HG03060 (cell line): ENCODE results near the gene POLD4.

Experiments used
- ATAC-seq: cut with Tn5 transposase; IDR thresholded peaks from one replicate; pipeline ENCODE4 v1.9.1; 2021; ENCODE audit warnings: low read depth, moderate number of reproducible peaks; ENCODE audit not compliant: unreplicated experiment

POLD4 gene

GRCh38 chr11:67372321-67372992, 19.1 kb upstream of the POLD4 start:
- ATAC-seq = no peak

- ATAC-seq = no peak
Measured at GRCh38 chr11:67371911-67372320, 18.6 kb upstream of the POLD4 start.

DNA sequence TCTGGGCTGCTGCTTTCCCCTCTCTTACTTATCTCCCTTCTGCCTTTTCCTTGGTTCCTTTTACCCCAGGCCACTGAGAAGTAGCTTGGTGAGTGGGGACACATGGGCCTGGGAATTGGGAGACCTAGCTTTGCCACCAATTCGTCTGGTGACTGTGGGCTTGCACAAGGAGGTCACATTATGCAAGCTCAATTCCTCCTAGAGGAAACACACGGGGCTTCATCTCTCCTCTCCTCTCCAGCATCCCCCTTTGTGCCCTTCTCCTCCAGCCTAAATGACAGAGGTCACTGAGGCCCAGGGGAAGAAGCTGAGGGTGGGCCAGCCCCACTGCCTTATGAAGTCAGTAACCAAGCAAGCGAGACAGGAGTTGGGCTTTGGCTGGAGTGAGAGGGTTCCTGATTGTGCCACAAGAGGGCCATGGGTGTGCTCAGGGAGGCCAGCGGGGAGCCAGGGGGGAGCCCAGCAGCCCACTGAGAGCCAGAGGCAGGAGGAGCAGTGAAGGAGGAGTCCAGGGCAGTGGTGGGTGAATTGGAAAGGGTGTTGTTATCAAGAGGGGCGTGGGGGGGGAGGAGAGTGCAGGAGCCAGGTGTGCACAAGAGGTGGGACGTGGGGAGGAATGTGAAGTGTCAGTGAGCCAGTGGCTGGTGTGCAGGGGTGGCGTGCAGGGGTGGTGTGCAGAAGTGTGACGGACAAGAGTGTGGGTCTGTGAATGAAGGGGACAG, 18.0 kb upstream of the POLD4 start:
- no peak for ATAC-seq

GRCh38 chr11:67370351-67371076, 17.2 kb upstream of the POLD4 start:
- ATAC-seq = no peak

- ATAC-seq = no peak
Measured at GRCh38 chr11:67369801-67370284, 16.5 kb upstream of the POLD4 start.

- ATAC-seq = no peak
Measured at GRCh38 chr11:67369275-67369674, 15.9 kb upstream of the POLD4 start.

DNA sequence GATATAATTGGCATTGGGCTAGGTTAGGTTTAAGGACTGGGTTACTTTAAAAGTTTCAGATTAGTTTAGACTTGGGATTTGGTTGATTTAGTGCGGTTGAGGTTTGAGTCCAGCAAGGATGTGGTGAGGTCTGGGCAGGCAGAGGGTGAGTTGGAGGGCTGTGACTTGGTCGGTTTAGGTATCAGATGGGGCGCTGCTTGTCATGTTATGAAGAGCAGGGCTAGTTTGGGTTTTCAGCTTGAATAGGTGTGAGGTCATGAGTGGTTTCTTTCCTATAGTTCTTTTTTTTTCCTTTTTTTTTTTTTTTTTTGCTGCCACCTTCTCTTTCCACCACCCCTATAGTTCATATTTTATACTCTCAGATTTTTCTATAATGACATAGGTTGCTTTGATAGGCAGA, 15.3 kb upstream of the POLD4 start:
- ATAC-seq = no peak

- ATAC-seq = no peak
Measured at GRCh38 chr11:67367761-67368227, 14.4 kb upstream of the POLD4 start.

GRCh38 chr11:67366961-67367760, 13.8 kb upstream of the POLD4 start:
- ATAC-seq = no peak

DNA sequence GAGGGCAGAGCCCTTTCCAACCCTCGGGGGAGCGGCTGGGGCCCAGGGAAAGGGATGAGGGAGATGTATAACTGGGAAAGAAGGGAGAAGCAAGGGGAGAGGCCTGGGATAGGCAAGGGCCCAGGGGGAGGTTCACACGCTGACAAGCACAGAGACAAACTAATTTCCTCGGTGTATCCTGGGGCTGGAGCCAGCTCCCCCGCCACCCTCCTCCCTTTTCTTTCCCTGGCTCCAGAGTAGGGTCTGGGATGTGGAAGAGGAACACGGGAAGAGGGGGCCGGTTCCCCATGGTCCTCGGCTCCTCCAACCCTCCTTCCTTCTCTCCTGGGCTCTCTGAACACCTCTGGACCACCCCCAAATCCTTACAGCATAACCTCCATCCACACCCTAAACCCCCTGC, 13.2 kb upstream of the POLD4 start:
- ATAC-seq = no peak

DNA sequence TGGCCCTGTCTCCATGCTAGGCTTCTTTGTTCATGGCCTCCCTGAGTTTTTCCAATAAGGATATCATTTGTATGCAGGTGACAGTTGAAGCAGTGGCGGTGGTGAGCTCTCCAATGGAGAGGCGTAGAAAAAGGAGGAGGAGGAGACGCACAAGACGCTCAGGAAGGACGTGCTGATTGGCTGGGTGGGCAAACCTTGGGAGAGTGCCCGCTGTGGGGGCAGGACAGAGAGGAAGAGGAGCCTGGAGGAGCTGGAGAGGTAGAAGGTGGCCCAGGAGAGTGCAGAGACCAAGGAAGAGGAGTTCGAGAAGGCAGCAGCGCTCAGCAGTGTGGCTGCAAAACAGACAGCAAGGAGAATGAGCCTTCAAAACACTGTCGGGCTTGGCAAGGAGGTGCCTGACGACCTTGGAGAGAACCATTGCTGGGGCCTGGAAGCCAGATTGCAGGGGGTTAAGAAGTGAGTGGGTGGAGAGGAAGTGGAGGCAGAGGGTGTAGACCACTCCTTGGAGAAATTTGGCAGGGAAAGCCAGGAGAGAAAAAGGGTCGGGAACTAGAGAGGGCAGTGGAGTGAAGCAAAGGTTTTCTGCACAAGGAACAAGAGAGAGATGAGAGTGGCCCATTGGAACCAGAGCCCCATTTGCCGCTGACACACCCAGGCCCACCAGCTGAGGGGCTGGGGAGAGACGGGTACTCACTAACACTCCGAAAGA, 12.5 kb upstream of the POLD4 start:
- no peak for ATAC-seq

DNA sequence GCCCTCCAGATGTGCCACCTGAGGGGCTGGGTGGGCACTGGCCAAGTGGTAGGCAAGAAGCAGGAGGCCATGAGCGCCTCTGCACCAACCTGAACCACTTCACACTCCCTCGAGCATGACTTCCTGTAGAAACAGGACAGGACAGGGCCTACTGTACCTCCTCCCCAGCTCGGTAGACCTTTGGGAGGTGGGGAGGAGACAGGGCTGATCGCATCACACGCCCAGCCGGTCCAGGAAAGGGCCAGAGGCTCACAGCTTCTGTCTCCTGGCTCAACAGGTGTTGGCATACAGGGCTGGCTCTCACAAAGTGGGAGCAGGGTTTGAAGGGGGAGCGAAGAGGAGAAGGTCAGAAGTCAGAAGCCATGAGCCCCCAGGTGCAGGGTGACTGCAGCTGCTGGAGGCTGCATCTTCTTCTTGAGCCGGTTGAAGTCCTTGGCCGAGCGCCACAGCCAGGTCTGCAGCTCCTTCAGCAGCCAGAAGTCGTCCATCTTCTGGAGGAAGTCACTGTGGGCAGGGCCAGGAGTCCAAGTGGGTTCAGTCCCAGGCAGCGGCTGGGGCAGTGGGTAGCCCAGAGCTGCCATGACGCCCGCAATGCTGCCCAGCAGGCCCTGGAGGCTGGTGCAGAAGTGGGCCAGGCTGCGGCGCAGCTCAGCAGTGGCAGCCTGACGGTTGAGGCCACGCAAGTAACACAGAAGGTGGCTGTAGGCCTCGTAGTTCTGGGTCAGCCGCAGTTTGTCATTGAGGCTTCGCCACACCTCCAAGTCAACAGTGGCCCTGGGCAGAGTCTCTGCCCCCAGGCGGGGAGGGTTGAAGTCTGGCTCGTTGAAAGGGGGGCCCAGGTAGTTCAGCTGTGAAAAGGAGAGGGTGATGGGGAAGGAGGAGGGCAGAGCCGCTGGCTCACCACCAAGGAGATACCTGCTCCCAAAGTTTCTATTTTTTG, 11.7 kb upstream of the POLD4 start:
- ATAC-seq = no peak

- no peak for ATAC-seq
Measured at GRCh38 chr11:67364169-67364568, 10.8 kb upstream of the POLD4 start.

GRCh38 chr11:67357831-67358670, 4.7 kb upstream of the POLD4 start:
- ATAC-seq = no peak

DNA sequence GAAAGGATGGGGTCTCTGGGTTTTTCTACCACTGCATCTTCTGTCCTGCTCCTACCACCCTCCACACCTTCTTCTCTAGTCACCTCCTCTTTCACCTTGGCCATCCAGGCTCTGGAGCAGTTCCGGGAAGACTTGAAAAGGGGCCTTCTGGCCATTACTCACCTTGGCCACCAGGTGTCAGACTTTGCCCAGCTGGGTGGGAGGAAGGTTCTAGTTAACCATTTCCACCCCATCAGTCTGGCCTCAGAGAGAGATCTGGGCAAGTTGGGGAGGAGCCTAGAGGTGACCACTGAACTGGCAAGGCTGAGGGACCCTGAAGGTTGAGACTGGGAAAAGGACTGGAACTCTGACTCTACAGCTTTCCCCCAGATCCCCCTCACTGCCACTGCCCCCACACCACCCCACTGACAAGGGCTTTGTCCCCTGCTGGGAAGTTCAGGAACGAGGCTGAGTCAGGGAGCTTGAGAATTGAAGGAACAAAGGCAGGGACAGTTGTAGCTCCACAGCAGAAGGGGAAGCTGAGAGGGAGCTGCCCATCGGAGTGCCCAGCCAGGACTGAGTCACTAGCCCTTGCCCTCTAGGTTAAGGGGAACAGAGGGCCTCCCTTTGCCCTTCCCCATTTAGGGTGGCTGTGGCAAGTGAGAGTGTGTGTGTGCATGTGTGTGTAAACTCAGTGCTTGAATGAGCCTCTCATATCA, 3.7 kb upstream of the POLD4 start:
- no peak for ATAC-seq

DNA sequence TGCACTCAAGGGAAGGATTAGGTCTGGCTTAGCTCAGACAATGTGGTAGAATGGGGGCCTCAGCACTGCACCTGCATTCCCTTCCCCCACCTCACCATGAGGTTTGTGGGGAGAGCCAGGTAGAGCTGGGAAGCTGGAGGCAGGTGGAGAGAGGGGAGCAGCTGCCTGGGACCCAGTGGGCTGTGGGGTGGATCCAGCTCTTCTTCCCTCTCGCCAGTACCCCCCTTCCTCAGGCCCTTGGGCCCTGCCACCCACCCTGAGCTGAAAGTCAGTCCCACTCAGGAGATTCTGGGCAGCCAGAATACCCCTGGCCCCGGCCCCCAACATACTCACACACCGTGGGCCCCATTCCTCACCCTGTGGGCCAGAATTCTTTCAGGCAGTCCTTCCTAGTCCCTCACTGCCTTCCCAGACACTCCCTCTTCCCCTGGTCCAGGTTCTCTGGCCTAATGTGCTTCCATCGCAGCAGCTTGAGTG, 3.1 kb upstream of the POLD4 start:
- no peak for ATAC-seq

GRCh38 chr11:67355794-67356386, 2.5 kb upstream of the POLD4 start:
- ATAC-seq = no peak
